ENCODE measurements around the gene ERG.

The ERG gene

GRCh38 chr21:38430401-38430984, 67.8 kb downstream of the ERG start:
- no peak for DNase-seq

GRCh38 chr21:38429011-38429410, 69.3 kb downstream of the ERG start:
- no peak for DNase-seq

- no peak for DNase-seq
Measured at GRCh38 chr21:38428211-38428610, 70.1 kb downstream of the ERG start.

- no peak for DNase-seq
Measured at GRCh38 chr21:38424305-38425019, 73.8 kb downstream of the ERG start.

GRCh38 chr21:38422082-38422481, 76.2 kb downstream of the ERG start:
- no peak for DNase-seq

GRCh38 chr21:38420140-38420539, 78.1 kb downstream of the ERG start:
- no peak for DNase-seq

GRCh38 chr21:38417726-38418125, 80.6 kb downstream of the ERG start:
- DNase-seq = no peak

- DNase-seq = no peak
Measured at GRCh38 chr21:38416791-38417190, 81.5 kb downstream of the ERG start.

- no peak for DNase-seq
Measured at GRCh38 chr21:38413958-38414548, 84.2 kb downstream of the ERG start.

GRCh38 chr21:38410466-38410865, 87.8 kb downstream of the ERG start:
- no peak for DNase-seq

- DNase-seq = no peak
Measured at GRCh38 chr21:38409907-38410306, 88.4 kb downstream of the ERG start.

- DNase-seq = no peak
Measured at GRCh38 chr21:38404177-38404576, 94.1 kb downstream of the ERG start.

- no peak for DNase-seq
Measured at GRCh38 chr21:38402795-38403194, 95.5 kb downstream of the ERG start.

GRCh38 chr21:38402291-38402690, 96.0 kb downstream of the ERG start:
- no peak for DNase-seq

- DNase-seq = no peak
Measured at GRCh38 chr21:38401191-38401926, 96.9 kb downstream of the ERG start.

GRCh38 chr21:38400195-38400919, 97.9 kb downstream of the ERG start:
- DNase-seq = no peak

- DNase-seq = no peak
Measured at GRCh38 chr21:38399103-38399502, 99.2 kb downstream of the ERG start.

GRCh38 chr21:38396325-38396724, 102.0 kb downstream of the ERG start:
- DNase-seq = no peak

- no peak for DNase-seq
Measured at GRCh38 chr21:38395581-38395980, 102.7 kb downstream of the ERG start.

GRCh38 chr21:38392661-38393060, 105.6 kb downstream of the ERG start:
- DNase-seq = no peak

- DNase-seq = no peak
Measured at GRCh38 chr21:38389896-38390295, 108.4 kb downstream of the ERG start.

- DNase-seq = no peak
Measured at GRCh38 chr21:38389354-38389676, 109.0 kb downstream of the ERG start.

GRCh38 chr21:38388647-38389353, 109.5 kb downstream of the ERG start:
- DNase-seq = no peak
